Immature natural killer cell (primary cell): ENCODE data around the gene LST1. TPM values are rescaled to one million over a fixed set of nuclear protein-coding genes. Genes with fewer than 3 reads are reported as not detected.

Experiments
- DNase-seq, 3 donors: peaks; one replicate each; pipeline ENCODE4 v3.0.0; 2022; ENCODE audit warnings: mixed read lengths in 1 of 3
- H3K27ac Mint-ChIP-seq, 6 donors: one replicate each; pipeline ENCODE4 v1.8.0; 2020; ENCODE audit warnings: mixed read lengths in 6 of 6, mild to moderate bottlenecking in 5 of 6, inconsistent platforms in 4 of 6, moderate library complexity in 3 of 6
- H3K27me3 Mint-ChIP-seq, 3 donors: one replicate each; pipeline ENCODE4 v1.8.0; 2020 to 2021; ENCODE audit warnings: low read depth in 3 of 3, mild to moderate bottlenecking in 3 of 3, mixed read lengths in 3 of 3, moderate library complexity in 3 of 3, inconsistent platforms in 1 of 3
- H3K36me3 Mint-ChIP-seq, 3 donors: one replicate each; pipeline ENCODE4 v1.8.0; 2020; ENCODE audit warnings: mixed read lengths in 3 of 3, inconsistent platforms in 2 of 3, mild to moderate bottlenecking in 2 of 3
- H3K4me1 Mint-ChIP-seq, 2 donors: one replicate each; pipeline ENCODE4 v1.8.0; 2020; ENCODE audit warnings: inconsistent platforms in 2 of 2, mild to moderate bottlenecking in 2 of 2, mixed read lengths in 2 of 2, moderate library complexity in 1 of 2
- H3K4me3 Mint-ChIP-seq, 5 donors: one replicate each; pipeline ENCODE4 v1.8.0; 2020; ENCODE audit warnings: mild to moderate bottlenecking in 5 of 5, mixed read lengths in 5 of 5, inconsistent platforms in 3 of 5, moderate library complexity in 3 of 5
- H3K9me3 Mint-ChIP-seq, 6 donors: one replicate each; pipeline ENCODE4 v1.8.0; 2020; ENCODE audit warnings: mild to moderate bottlenecking in 6 of 6, mixed read lengths in 6 of 6, inconsistent platforms in 4 of 6, moderate library complexity in 3 of 6
- polyA plus RNA-seq, 3 donors: library from polyadenylated mRNA; unstranded; fragments of 300-500 nt; fragmentation: Illumina TruSeq; gene quantifications; one replicate each; pipeline ENCODE4 v1.2.3, GENCODE V29; 2021

The LST1 gene
- polyA plus RNA-seq, 3 donors from 2014 or later, result 20.3 to 44.8 (median 42.3) TPM

GRCh38 chr6:31621991-31622390 is 35.9 kb downstream of the LST1 start:
- peak overlapping the region; percentile 93 to 98 (median 97) for H3K27ac Mint-ChIP-seq
- peak overlapping the region; percentile 87 to 96 (median 93) for H3K4me3 Mint-ChIP-seq
- DNase-seq, result no peak
- H3K36me3 Mint-ChIP-seq, result peaks cover 11 to 30% (median 20%) of the 10 kb centered on the region in 3 donors
- no peaks in the 10 kb centered on the region for H3K9me3 Mint-ChIP-seq
- H3K4me1 Mint-ChIP-seq, result peaks cover 26 to 29% of the 10 kb centered on the region in 2 donors
- peaks cover 11 to 15% (median 14%) of the 10 kb centered on the region in 3 donors for H3K27me3 Mint-ChIP-seq

GRCh38 chr6:31622684-31623091 is 36.6 kb downstream of the LST1 start:
- H3K36me3 Mint-ChIP-seq, result peaks cover 18 to 37% (median 27%) of the 10 kb centered on the region in 3 donors
- DNase-seq, result no peak
- peaks cover 26 to 29% of the 10 kb centered on the region in 2 donors for H3K4me1 Mint-ChIP-seq
- peaks cover 11 to 15% (median 14%) of the 10 kb centered on the region in 3 donors for H3K27me3 Mint-ChIP-seq
- no peaks in the 10 kb centered on the region for H3K9me3 Mint-ChIP-seq
- H3K4me3 Mint-ChIP-seq, result peak overlapping the region in 2 of 5 donors; percentile 18 to 90
- peak overlapping the region; percentile 80 to 98 (median 97) for H3K27ac Mint-ChIP-seq

- H3K27ac Mint-ChIP-seq, result peak overlapping the region in 1 of 6 donors; percentile 9
- peaks cover 11 to 17% (median 14%) of the 10 kb centered on the region in 3 donors for H3K27me3 Mint-ChIP-seq
- H3K4me1 Mint-ChIP-seq, result peaks cover 26 to 29% of the 10 kb centered on the region in 2 donors
- no peaks in the 10 kb centered on the region for H3K9me3 Mint-ChIP-seq
- no peak for DNase-seq
- H3K36me3 Mint-ChIP-seq, result peaks cover 28 to 46% (median 28%) of the 10 kb centered on the region in 3 donors
- H3K4me3 Mint-ChIP-seq, result no peak overlapping the region
Observed at GRCh38 chr6:31624070-31624469, 38.0 kb downstream of the LST1 start.

- no peak for DNase-seq
- H3K27ac Mint-ChIP-seq, result peak overlapping the region in 3 of 6 donors; percentile 5 to 29 (median 8)
- peaks cover 0 to 2% (median 0%) of the 10 kb centered on the region in 3 donors for H3K27me3 Mint-ChIP-seq
- no peak overlapping the region for H3K4me3 Mint-ChIP-seq
- no peaks in the 10 kb centered on the region for H3K9me3 Mint-ChIP-seq
- H3K4me1 Mint-ChIP-seq, result peaks cover 8 to 10% of the 10 kb centered on the region in 2 donors
- peaks cover 28 to 61% (median 43%) of the 10 kb centered on the region in 3 donors for H3K36me3 Mint-ChIP-seq
Observed at GRCh38 chr6:31626952-31627351, 40.9 kb downstream of the LST1 start.

- Mint-ChIP-seq H3K4me1 (peaks cover 0 to 2% of the 10 kb centered on the region in 2 donors), H3K27ac (peak overlapping the region in 2 of 6 donors; percentile 29 to 43), H3K27me3 (peaks cover 0 to 2% (median 2%) of the 10 kb centered on the region in 3 donors), H3K36me3 (peaks cover 28 to 61% (median 43%) of the 10 kb centered on the region in 3 donors), H3K4me3 (no peak overlapping the region), H3K9me3 (no peaks in the 10 kb centered on the region)
- DNase-seq, result no peak
Observed at GRCh38 chr6:31627690-31628287, 41.7 kb downstream of the LST1 start.

- Mint-ChIP-seq H3K4me3 (no peak overlapping the region), H3K9me3 (no peaks in the 10 kb centered on the region), H3K4me1 (no peaks in the 10 kb centered on the region), H3K36me3 (peaks cover 23 to 58% (median 41%) of the 10 kb centered on the region in 3 donors), H3K27ac (peak overlapping the region in 1 of 6 donors; percentile 78), H3K27me3 (peaks cover 0 to 2% (median 2%) of the 10 kb centered on the region in 3 donors)
- no peak for DNase-seq
Observed at GRCh38 chr6:31629014-31629413, 42.9 kb downstream of the LST1 start.

GRCh38 chr6:31630177-31630934 is 44.3 kb downstream of the LST1 start:
- Mint-ChIP-seq H3K4me3 (no peak overlapping the region), H3K36me3 (peaks cover 19 to 55% (median 45%) of the 10 kb centered on the region in 3 donors), H3K27me3 (peaks cover 2 to 5% (median 2%) of the 10 kb centered on the region in 3 donors), H3K4me1 (no peaks in the 10 kb centered on the region), H3K9me3 (no peaks in the 10 kb centered on the region), H3K27ac (peak overlapping the region in 1 of 6 donors; percentile 17)
- DNase-seq, result no peak

- Mint-ChIP-seq H3K36me3 (peaks cover 17 to 54% (median 44%) of the 10 kb centered on the region in 3 donors), H3K9me3 (no peaks in the 10 kb centered on the region), H3K4me1 (no peaks in the 10 kb centered on the region), H3K27me3 (peaks cover 2 to 7% (median 3%) of the 10 kb centered on the region in 3 donors), H3K27ac (no peak overlapping the region), H3K4me3 (no peak overlapping the region)
- DNase-seq, result no peak
Observed at GRCh38 chr6:31631209-31631608, 45.1 kb downstream of the LST1 start.

GRCh38 chr6:31631681-31632278 is 45.7 kb downstream of the LST1 start:
- no peaks in the 10 kb centered on the region for H3K9me3 Mint-ChIP-seq
- peaks cover 2 to 7% (median 5%) of the 10 kb centered on the region in 3 donors for H3K27me3 Mint-ChIP-seq
- no peak for DNase-seq
- H3K27ac Mint-ChIP-seq, result peak overlapping the region in 1 of 6 donors; percentile 64
- peaks cover 12 to 52% (median 44%) of the 10 kb centered on the region in 3 donors for H3K36me3 Mint-ChIP-seq
- no peaks in the 10 kb centered on the region for H3K4me1 Mint-ChIP-seq
- H3K4me3 Mint-ChIP-seq, result no peak overlapping the region

- Mint-ChIP-seq H3K4me1 (no peaks in the 10 kb centered on the region), H3K9me3 (no peaks in the 10 kb centered on the region), H3K27ac (peak overlapping the region in 2 of 6 donors; percentile 13 to 81), H3K4me3 (no peak overlapping the region), H3K36me3 (peaks cover 7 to 47% (median 39%) of the 10 kb centered on the region in 3 donors), H3K27me3 (peaks cover 2 to 7% (median 5%) of the 10 kb centered on the region in 3 donors)
- no peak for DNase-seq
Observed at GRCh38 chr6:31632279-31632946, 46.3 kb downstream of the LST1 start.

GRCh38 chr6:31633447-31633846 is 47.4 kb downstream of the LST1 start:
- H3K27ac Mint-ChIP-seq, result peak overlapping the region in 2 of 6 donors; percentile 40 to 66
- peaks cover 4 to 39% (median 31%) of the 10 kb centered on the region in 3 donors for H3K36me3 Mint-ChIP-seq
- peaks cover 2 to 7% (median 3%) of the 10 kb centered on the region in 3 donors for H3K27me3 Mint-ChIP-seq
- H3K4me3 Mint-ChIP-seq, result no peak overlapping the region
- H3K4me1 Mint-ChIP-seq, result no peaks in the 10 kb centered on the region
- no peak for DNase-seq
- H3K9me3 Mint-ChIP-seq, result no peaks in the 10 kb centered on the region

- no peak for DNase-seq
- peak overlapping the region in 2 of 6 donors; percentile 66 to 74 for H3K27ac Mint-ChIP-seq
Observed at GRCh38 chr6:31634131-31634530, 48.1 kb downstream of the LST1 start.

GRCh38 chr6:31634969-31635575 is 49.0 kb downstream of the LST1 start:
- Mint-ChIP-seq H3K27ac (peak overlapping the region in 2 of 6 donors; percentile 33 to 55), H3K4me3 (no peak overlapping the region)

More at GRCh38 chr6:31634131-31634530, 48.1 kb downstream of the LST1 start:
- H3K9me3 Mint-ChIP-seq, result no peaks in the 10 kb centered on the region
- no peak overlapping the region for H3K4me3 Mint-ChIP-seq
- H3K27me3 Mint-ChIP-seq, result peaks cover 2 to 7% (median 3%) of the 10 kb centered on the region in 3 donors
- peaks cover 4 to 36% (median 26%) of the 10 kb centered on the region in 3 donors for H3K36me3 Mint-ChIP-seq
- H3K4me1 Mint-ChIP-seq, result no peaks in the 10 kb centered on the region

More at GRCh38 chr6:31634969-31635575, 49.0 kb downstream of the LST1 start:
- Mint-ChIP-seq H3K4me1 (no peaks in the 10 kb centered on the region), H3K27me3 (peaks cover 2 to 7% (median 3%) of the 10 kb centered on the region in 3 donors), H3K9me3 (no peaks in the 10 kb centered on the region), H3K36me3 (peaks cover 4 to 35% (median 19%) of the 10 kb centered on the region in 3 donors)
- no peak for DNase-seq
